Non-pigmented ciliary epithelial cell (primary cell): ENCODE results near the gene OBP2B.
"Not testable (repeated sequence)": the region's sequence is repeated elsewhere in the genome, so short reads cannot be mapped to it uniquely, and the experiment has no call there.

Experiments
- DNase-seq: peaks from one replicate; pipeline ENCODE4 v3.0.0-alpha.2; 2010; ENCODE audit warnings: low read depth

The OBP2B gene

DNA sequence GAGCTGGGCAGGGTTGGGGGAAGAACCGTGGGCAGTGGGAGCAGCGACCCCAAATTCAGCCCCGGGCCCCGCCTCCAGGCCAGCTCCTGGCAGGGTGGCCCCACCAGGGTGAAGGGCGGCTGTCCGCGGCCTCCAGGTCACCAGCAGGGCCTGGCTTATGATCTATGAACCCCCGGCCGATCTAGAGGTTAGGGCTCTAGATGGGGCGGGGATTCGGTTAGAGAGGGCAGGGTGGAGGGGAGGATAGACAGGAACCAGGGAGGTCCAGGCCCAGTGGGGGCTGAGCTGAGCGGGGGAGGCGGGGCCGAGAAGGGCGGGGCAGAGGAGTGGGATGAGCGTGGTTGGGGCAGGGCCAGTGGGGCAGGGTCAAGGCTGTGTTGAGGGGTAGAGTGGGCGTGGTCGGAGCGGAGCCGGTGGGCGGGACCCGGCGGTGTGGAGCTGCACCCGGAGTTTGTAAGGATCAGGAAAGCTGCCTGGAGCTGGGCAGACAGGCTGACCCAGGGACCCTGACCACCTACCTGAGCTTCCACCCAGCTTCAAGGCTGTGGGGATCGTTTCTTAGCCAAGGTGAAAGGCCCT lies 29.3 kb upstream of the OBP2B start:
- no peak for DNase-seq

DNA sequence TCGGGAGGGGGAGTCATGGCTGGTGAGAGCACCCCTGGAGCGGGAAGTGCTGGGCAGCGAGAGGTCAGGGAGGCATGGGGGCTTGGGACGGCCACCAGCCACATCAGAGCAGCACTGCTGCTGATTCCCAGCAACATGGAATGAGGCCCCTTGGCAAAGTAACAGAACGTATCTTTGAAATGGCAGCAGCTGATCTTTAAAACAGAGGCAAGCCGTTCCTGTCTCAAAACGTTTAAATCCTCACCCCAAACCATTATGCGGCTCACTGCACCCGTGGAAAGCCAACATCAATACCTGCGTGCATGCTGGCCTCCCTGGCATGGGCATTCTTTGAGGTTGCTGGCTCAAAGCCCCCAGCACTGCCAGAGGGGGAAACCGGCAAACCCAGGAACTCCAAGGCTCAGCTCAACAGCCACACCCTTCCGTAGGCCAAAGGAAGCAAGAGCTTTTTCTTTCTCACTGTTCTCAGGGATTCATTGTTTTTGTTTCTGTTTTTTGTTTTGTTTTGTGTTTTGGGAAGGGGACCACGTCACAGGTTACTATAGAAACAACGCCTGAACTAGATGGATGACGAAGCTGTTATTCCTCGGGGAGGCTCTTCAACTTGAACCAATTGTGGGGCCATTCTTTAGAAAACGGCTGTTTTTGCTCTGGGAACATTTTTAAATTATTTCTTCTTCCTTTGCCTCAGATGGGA lies 28.1 kb upstream of the OBP2B start:
- no peak for DNase-seq

DNA sequence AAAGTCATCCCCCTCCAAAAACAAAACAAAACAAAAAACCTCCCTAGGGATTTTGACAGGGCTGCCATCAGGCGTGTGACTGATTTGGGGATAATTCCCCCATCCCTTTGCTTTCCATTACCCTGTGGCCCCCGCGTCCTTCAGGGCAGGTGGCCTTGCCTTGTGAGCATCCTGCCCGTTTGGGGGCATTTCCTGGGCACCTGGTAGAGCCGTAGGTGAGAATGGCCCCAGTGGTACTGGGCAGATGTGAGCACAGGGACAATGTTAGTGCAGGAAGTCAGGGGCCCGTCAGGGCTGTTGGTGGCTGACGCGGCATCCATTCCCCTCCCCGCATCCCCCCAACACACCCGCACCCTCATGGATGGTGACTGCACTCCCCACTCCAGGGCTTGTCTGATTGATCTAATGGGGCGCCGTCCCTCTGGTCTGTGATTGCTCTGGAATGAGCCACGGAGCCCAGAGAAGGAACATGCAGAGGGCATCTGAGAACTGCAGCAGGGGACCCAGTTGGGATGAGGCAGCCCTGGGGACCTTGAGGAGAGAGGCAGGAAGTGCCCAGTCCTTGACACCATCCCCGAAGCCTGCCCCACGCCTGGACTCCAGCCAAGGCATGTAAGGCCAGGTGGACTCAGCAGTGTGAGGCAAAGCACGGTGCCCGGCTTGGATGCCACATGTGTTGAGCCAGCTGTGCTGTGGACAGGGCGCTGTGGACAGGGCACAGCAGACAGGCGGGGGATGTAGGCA lies 27.4 kb upstream of the OBP2B start:
- DNase-seq: not testable (repeated sequence)

DNA sequence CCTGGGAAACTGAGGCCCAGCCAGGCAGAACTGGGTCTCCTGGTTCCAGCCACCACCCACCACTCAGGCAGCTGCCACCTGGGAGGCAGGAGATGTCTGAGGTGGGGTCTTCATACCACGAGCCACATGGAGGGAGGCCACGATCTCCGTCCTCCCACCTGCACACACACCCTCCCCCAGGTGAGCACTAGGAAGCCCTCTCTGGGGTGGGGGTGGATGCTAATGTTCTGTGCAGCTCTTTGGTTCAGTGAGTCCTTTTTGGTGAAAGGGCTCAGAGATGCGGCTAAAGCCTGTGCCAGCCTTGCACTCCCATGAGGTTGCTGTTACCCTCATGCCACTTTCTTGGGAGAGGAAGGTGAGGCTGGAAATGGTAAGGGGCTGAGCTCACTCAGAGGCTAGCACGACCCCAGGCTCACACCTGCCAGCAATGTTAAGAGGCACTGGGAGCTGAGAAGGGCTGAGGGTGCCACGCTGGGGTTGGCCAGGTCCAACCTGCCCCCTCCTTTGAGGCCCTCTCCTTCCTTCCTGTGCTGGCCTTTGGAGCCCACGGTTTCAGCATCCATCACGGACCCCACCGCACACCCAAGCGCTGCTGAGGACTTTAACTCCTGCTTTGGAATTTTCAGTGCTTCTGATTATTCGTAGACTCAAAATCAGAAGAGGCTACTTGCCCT lies 26.6 kb upstream of the OBP2B start:
- DNase-seq: no peak

DNA sequence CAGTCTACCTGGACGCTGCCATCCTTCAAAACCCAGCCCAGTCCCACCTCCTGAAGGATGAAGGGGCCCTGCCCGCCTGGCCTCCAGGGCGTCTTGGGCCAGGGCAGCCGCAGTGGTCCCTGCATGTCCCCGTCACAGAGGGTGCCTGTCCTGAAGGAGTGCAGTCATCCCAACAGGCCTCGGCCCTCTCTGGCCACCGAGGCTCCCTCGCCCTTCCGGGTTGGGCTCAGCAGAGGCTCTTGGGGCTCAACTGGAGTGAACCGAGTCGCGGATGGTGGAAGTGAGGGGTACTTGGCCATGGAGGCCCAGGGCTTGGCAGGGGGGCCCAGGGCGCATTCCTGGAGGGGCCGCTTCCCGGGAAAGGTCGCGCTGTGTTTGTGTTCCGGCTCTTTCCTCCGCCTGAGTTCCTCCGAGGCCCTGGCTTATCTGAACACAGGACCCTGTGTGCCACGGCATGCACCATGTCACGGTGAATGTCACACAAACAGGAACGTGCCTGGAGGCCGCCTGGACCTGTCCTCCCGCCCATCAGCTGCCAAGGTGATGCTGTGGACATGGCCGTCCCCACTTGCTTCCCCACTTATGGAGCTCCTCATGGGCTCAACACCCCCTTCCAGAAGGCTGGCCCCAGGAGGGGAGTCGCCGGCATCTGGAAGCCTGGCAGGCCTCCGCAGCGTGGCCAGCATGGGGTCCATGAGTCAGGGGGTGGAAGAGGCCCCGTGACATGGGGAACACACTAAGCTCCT lies 25.7 kb upstream of the OBP2B start:
- DNase-seq: no peak

DNA sequence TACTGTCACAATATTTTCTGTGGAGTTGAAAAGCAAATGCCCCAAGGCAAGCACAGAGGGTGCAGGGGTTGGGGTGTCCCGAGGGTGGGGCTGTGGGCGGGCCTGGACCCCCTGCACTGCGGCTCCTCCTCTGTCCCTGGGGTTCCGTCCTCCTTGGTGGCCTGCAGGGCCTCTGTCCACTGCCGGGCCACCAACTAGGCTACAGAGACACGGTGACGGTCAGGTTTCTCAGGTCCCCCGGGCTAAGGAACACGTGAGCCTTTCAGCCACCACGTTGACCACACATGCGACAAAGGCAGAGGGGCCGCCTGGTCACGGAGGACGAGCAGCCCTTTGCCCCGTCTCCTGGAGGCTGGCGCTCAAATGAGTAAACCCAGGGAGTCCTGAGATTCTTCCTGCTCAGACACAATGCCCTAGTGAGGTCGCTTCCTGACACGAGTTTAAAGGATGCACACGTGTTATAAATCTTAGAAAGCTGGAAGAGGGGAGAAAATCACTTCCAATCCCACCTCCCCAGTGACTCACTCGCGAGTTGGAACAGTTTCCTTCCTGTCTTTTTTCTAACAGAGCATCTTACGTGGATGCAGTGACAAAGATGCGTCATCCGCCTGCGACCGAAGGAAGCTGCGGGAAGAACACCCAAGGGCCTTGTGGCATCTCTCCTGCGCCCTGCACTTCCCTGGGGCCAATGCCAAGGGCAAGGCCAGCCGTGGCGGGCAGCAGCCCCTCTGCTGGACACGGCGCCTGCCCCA lies 24.8 kb upstream of the OBP2B start:
- no peak for DNase-seq

DNA sequence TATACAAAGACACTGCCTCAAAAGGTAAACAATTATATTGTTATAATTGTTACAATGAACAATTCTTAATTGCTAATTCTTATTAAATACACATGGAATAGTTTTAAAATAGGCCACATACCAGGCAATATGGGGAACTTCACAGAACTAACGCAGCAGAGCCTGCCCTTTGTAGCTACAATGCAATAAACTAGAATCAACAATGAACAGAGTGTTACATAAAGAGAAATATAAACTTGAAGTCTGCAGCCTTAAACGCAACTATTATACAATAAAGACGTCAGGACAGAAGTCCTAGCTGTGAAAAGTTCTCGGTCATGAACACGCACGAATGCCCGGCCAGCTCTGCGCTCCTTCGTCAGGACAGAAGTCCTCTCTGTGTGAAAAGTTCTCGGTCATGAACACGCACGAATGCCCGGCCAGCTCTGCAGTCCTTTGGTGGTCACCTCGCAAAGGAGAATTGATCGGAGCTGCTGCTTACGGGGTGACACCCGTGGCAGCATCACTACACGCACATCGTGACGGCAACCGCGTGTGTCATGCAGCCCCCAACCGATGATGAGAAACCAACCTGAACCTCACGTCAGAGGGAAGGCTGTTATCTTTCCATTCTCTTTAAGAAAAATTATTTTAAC lies 23.0 kb upstream of the OBP2B start:
- DNase-seq: not testable (repeated sequence)

DNA sequence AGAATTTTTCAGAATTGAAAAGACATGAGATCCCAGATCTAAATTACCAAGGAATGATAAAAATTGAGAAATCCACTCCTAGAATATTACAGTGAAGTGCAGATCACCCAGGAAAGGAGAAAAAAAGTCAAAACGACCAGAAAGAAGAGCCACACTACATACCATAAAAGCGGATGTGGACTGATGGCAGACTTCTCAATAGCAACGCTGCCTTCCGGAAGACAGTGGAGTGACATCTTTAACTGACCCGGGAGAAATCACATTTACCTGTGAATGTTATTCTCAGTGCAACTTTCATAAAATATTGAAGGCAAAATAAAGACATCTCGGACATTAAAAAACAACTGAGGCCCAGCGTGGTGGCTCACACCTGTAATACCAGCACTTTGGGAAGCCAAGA lies 21.5 kb upstream of the OBP2B start:
- DNase-seq: not testable (repeated sequence)

DNA sequence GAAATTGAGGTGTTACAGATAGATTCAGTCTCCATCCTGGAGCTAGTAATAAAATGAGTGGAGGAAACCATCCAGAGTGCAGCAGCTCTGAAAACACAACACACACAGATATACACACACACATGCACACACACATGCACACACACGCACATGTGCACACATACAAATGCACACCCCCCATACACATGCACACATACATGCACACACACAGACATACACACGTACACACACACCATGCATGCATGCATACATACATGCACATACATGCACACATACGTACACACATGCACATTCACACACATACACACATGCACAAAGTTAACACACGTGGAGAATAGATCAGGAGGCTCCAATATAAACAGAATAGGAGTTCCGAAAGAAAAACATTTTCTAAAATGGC lies 21.0 kb upstream of the OBP2B start:
- DNase-seq: no peak

DNA sequence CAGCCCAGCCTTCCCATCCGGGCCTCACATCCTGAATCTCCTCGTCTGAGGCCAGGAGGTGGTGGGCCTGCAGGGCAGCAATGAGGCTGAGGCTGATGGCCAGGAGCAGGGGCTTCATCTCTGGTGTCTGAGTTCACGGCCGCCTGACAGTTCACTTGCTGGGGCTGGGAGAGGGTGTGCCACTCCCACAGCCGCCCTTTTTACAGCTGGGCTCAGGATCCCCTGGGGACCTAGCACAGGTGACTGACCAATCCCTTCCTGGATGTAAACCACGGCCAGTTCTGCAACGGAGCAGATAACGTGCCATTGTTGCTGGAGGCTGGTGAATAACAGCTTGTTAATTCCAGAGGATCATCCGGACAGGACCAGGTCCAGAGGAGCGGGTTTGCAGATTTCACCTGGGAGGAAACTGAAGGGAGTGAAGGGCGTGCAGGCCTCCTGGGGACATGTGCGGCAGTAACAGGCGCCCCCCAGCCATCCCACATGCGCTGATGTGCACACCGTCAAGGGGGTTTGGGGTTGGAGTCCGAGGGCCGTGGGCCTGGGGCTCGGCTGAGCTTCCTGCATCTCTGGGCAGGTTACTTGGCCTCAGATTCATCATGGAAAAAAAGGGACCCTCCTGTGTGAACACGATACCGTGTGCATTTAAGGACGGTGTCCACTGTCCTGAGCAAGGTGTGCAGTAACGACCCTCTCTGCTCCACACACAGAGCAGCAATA lies 19.6 kb upstream of the OBP2B start:
- DNase-seq: not testable (repeated sequence)

DNA sequence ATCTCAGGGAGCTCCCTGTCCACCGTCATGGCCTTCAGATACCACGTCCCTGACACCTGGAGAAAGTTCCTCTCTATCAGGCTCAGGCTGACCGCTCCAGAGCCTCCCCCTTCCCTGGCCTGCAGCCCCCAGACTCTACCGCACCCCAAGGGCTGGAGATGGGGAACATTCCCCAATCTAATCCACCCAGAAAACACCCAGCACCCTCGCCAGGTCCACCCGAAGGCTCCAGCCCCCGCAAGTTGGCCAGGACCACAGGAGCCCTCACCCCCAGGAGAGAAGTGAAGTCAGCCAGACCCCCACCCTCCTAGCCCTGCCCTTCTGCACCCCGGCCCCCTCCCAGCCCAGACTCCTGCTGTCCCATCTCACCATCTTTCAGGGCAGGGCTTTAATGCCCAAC lies 18.9 kb upstream of the OBP2B start:
- DNase-seq: not testable (repeated sequence)

DNA sequence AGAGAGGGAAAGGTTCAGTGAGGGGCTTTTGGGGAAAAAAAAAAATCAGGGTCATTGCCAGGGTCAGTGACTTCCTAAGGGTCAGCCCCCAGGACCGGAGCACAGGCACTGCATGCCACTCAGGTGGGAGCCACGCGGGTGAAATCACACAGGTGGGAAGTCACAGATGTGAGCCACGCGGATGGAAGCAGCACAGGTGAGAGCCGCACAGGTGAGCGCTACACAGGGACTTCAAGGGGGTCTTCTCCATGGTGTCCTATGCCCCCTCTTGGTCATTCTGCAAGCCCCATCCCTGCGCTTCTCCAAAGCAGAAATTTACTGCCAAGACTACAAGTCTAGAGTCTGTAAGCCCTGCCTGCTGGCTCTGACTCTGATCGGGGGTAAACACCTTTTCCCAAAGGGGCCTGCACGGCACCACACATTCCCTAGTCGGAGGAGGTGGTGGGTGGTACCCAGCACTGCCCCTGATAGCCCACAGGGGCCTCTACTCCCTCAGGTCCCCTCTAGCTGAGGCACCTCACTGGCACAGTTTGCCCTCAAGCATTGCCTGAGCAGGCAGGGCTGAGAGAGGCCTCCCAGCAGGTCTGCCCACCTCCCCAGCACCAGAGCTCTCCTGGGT lies 18.3 kb upstream of the OBP2B start:
- DNase-seq: no peak

DNA sequence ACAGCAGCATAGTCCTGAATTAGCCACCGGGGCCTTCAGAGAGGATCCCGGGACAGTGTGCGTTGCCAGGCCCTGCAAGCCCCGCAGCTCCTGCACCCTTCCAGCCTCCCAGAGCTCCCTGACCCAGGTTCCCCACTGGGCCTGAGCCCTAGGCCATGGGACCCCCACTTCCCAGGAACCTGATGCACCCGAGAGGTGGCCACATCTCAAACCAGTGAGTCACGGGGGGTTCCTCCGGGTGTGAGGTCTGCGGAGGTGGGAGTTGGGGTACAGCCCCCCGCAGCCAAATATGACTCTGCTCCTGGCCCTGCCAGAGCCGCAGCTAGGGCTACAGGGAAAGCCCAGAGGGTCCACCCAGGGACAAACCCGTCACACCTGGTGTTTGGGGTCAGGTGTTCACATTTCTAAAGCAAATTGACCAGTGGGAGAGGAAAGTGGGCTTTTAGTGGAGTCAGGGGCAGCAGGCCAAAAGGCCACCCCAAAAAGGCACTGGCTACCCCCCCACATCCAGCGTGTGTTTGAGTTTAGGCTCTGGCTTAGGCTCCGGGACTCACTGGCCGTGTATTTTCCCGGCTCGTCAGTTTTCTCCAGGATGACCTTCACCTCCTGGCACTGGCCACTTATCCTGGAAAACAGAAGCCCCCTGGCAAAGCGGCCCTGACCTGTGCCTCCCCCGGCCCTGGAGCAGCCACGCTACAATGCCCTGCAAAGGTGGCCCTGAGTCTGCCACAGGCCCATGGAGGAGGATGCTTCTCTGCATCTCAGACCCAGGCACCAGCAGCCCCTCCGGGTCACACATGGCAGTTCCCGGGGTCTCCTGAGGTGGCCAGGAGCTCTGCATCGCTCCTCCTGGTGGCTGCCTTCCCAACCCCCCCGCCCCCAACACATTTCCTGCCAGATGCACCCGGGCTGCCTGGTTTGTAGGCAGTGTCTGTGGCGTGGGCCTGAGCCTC lies 17.4 kb upstream of the OBP2B start:
- DNase-seq: no peak

DNA sequence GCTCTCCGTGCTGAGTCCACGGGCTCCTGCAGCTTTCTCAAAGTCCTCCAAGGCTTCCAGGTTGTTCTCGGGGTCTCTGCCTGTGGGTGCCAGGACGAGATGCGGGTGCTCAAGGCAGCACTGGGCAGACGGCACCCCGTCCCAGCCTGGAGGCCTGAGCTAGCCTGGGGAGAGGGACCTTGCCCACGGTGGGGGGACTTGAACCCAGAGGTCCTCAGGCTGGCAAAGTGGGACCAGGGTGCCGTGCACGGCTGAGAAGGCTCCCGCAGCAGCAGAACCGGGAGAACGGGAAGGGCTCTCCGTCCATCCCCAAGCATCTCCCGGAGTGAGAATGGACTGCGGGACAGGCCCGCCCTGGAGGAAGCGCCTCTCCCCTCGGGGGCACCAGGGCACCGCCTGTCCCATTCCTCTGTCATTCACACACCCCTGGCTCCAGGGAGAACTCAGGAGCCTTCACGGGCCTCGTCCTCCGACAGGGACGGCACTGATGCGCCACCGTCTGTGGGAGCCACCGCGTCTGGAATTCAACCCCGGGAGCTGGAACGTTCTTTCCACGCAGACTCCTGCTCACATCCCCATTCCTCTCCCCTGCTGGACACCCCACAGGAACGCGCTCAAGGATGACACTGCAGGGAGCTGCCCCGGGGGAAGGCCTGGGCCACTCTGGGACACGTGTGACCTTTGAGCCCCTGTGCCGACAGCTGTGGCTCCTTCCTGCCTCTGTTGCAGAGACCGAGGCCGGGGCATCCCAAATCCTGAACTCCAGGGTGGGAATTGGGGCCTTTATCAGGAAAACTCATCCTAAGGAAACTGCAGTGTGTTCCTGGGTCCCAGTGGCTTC lies 16.3 kb upstream of the OBP2B start:
- DNase-seq: no peak

DNA sequence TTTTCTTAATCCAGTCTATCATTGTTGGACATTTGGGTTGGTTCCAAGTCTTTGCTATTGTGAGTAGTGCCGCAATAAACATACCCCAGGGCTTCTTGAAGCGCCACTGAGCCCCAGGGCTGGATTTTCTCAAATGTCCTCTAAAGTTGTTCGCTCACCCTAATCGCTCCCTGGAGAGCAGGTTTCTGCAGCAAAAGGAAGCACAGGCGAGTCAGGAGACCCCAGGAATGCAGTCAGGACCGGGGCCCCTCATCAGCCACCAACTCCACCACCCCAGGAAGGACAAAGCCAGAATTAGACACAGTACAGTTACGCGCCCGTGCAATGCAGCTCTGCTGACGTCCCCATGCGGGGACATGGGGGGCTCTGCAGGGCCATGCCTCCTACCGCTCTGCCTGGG lies 15.7 kb upstream of the OBP2B start:
- no peak for DNase-seq

DNA sequence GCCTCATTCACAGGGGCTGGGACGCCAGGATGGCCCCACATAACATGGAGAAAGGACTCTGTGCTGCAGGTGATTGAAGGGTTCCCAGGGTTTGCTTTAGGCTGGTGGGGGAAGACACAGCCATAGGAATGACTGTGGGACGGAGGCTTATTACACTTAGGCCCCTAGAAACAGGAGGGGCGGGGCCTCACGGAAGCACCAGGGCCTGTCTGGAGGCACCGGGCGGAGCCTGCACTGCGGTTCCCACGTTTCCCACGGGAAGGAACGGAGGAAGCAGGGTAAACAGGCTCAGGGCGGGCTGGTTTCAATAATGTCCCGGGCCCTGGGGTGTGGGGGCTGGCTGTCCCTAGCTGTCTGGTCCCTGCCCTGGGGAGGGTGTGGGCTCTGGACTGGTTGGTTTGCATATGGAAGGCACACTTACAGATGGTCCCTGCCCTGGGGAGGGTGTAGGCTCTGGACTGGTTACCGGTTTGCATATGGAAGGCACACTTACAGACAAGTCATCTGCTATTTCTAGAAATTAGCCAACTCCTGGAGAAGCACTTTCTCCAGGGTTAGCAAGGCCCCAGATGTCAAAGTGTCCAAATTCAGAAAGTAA lies 14.2 kb upstream of the OBP2B start:
- DNase-seq: not testable (repeated sequence)

DNA sequence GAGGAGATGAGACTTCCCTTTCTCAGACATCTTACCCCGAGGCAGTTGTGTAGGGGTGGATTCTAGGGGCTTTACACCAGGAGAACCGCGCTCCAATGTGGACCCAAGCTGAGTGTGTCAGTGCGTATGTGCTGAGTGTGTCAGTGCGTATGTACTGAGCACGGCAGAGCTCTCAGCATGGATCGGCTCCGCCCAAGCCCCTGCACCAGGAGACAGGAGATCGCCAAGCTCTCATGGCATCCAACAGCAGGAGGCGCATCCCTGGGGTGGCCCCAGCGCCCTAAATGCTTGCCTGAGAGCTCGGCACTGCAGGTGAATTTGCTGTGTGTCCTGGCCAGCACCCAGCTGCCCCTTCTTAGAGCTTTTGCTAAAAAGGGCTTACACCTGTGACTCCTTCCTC lies 12.9 kb upstream of the OBP2B start:
- not testable (repeated sequence) for DNase-seq
